ENCODE data around the gene VN1R4.
A peak's percentile ranks its signal among the peaks of the same experiment; 100 is the strongest.
"Not testable (repeated sequence)": the region's sequence is repeated elsewhere in the genome, so short reads cannot be mapped to it uniquely, and the experiment has no call there.

The VN1R4 gene, protein sequence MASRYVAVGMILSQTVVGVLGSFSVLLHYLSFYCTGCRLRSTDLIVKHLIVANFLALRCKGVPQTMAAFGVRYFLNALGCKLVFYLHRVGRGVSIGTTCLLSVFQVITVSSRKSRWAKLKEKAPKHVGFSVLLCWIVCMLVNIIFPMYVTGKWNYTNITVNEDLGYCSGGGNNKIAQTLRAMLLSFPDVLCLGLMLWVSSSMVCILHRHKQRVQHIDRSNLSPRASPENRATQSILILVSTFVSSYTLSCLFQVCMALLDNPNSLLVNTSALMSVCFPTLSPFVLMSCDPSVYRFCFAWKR

DNA sequence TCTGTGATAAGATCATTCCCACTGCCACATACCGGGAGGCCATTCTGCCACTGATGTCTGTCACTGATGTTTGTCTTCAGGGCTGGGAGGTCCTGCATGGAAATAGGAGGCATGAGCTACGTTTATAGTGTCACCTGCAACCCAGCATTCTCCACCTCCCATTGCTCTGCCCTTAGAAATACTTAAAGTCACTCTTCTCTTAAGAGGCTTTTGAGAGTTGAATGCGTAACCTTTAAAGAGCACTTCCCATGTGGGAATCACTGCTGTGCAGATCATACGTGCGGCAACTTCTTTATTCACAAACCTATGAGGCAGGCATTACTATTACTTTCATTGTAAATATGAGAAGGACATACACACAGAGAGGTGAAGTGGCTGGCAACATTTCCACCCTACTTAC is at the start of gene VN1R4:
TSS of gene VN1R4 (minus strand) at position 101 of the 400 bp plus-strand sequence. CDS start at position 43, 58 bp downstream.
- not testable (repeated sequence) for H3K4me3 Mint-ChIP-seq, H3K27me3 Mint-ChIP-seq, H3K4me1 Mint-ChIP-seq, H3K27ac Mint-ChIP-seq
- peaks cover 23% of the 10 kb centered on the region for H3K9me3 Mint-ChIP-seq
- H3K36me3 Mint-ChIP-seq, result peaks cover 13% of the 10 kb centered on the region

DNA sequence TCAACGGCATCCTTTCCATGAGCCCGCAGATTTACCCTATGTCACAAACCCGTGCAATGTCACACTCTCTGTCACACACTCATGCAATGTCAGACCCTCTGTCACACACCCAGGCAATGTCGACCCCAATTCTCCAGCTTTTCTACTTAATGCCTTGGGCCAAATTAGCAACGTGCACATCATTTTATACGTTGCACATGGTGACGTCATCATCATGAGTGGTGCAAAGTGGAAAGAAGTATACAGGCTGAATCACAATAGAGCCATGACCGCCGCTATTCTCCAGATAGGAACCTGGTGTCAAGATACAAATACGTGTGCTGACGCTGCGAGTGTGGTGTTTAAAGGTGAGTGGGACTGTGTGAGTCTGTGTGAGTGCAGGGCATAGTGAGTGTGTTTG is 44.4 kb upstream of the VN1R4 start:
- no peak overlapping the region for H3K4me3 Mint-ChIP-seq
- H3K27ac Mint-ChIP-seq, result no peak overlapping the region
- H3K9me3 Mint-ChIP-seq, result peaks cover 35% of the 10 kb centered on the region
- peaks cover 19% of the 10 kb centered on the region for H3K27me3 Mint-ChIP-seq
- H3K4me1 Mint-ChIP-seq, result no peaks in the 10 kb centered on the region
- peaks cover 7% of the 10 kb centered on the region for H3K36me3 Mint-ChIP-seq

DNA sequence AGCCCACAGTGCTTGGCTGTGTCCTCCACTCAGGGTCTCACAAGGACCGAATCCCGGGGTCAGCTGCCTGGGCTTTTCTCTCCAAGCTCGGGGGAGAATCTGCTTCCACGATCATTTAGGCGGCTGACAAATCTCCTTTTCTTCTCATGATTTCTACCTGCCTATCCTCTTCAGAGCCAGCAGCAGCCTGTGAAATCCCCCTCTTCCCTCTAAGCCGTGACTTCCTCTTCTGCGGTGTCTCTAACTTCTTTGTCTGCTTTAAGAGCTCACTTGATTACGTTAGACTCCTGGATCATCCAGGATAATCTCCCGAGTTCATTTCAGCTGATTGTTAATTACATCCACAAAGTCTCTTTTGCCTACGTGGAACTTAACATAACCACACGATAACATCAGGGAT is 43.5 kb upstream of the VN1R4 start:
- H3K4me3 Mint-ChIP-seq, result no peak overlapping the region
- H3K36me3 Mint-ChIP-seq, result peaks cover 14% of the 10 kb centered on the region
- H3K27me3 Mint-ChIP-seq, result peaks cover 22% of the 10 kb centered on the region
- H3K9me3 Mint-ChIP-seq, result peaks cover 35% of the 10 kb centered on the region
- no peak overlapping the region for H3K27ac Mint-ChIP-seq
- H3K4me1 Mint-ChIP-seq, result no peaks in the 10 kb centered on the region

DNA sequence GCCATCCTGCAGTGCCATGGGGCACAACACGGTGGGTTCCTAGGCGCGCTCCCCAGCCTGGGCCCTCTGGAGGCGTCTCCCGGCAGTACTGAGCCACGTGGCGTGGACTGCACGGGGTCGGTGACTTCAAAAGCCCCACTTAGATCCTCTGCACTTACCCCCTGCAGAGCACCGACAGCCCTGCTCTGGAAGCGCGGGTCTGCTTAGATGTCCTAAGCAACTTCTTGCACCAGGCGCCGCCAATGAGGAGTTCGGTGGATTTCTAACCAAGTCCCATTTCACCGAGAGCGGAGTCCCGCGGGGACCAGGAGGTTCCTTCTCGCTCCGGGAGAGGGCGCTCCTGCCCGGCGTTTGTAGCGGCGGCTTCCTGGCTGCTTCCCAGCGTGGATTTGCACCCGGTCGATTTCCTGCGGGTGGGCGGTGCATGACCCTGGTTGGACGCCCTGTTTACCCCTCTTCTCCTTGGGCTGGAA is 40.9 kb upstream of the VN1R4 start:
- Mint-ChIP-seq H3K27me3 (peaks cover 24% of the 10 kb centered on the region), H3K27ac (no peak overlapping the region), H3K36me3 (peaks cover 18% of the 10 kb centered on the region), H3K4me1 (no peaks in the 10 kb centered on the region), H3K4me3 (no peak overlapping the region), H3K9me3 (peaks cover 39% of the 10 kb centered on the region)

DNA sequence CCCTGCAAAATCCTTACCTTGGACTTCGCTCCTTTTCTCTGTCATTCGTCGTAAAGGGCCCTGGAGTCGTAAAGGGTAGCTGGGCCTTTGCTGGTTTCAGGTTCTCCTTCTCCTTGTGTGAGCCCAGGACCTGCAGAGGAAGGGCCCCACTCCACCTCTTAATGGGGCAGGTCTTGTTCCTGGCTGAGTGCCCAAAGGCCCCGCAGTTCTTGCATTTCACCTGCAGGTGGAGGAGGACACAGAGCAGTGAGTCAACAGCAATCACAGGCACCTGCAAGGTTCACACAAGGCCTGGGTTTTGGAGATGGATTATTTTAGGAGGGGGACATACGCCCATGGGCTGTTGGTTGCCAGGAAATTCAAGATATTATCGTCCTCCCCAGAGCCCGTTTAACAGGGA is 33.8 kb upstream of the VN1R4 start:
- H3K9me3 Mint-ChIP-seq, result peaks cover 21% of the 10 kb centered on the region
- H3K4me3 Mint-ChIP-seq, H3K4me1 Mint-ChIP-seq, H3K27ac Mint-ChIP-seq, H3K27me3 Mint-ChIP-seq, H3K36me3 Mint-ChIP-seq: not testable (repeated sequence)

DNA sequence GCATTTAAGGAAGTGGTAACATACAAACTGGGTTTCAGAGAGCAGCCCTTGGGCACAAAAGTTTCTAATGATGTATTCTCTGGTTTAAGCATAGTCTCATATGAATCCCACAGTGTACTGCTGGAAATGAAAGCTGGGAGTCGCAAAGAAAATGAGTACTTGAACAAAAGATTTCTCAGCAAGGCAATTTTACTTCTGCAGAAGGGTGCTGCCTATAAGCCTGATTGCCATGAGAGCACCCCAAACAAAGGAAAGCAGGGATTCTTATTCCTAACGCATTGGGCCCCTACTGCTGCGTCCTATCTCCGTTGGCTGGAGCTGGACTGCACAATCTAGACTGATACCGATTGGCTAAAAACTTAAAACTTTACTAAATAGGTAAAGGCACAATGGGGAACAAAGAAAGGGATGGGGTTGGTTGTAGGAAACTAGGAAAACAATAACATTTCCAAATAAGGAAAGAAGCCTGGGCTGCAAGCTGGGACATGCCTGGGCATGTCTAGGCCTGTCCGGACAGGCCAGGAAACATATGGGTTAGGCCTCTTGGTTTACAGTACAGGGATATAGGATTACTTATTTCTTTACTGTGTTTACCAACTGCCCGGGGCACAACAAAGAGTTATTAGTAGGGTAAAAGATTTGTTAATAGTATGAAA is 27.4 kb upstream of the VN1R4 start:
- no peaks in the 10 kb centered on the region for H3K4me1 Mint-ChIP-seq

DNA sequence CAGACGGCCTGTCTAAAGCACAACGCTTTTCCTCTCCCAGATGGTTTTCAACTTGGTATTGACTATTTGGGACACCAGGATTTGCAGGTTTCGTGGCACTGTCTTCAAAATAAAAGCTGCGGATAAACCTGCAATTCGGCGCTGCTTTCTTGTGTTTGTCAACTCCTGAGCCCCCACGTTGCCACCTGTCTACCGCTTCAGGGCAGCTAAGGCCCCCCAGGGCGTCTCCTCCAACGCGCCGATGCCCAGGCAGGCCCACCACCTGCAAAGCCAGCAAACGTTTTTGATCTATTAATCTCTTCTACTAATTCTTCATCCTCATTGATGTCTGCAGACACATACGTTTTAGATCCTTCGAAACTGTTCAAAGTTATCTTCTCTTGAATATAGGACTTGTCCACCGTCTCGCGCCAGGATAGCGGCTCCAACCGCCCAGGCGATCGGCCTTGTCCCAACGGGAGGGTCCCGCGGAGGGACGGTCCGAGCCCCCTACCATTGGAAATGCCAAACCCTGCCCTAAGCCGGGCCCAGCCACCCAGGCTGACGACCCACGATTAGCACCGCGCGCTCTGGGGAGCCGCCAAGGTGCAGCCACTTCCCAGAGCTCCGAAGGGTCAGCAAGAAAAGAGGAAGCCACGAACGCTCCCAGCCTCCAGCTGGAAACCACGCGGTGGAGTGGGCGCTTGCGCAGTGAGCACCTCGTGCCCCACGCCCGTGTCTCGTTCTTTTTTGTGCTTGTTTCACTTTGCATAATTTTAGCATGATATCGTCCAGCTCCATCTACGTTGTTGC is 23.4 kb upstream of the VN1R4 start:
- H3K27ac Mint-ChIP-seq, result no peak overlapping the region
- no peaks in the 10 kb centered on the region for H3K27me3 Mint-ChIP-seq
- peaks cover 20% of the 10 kb centered on the region for H3K9me3 Mint-ChIP-seq
- no peaks in the 10 kb centered on the region for H3K4me1 Mint-ChIP-seq
- H3K4me3 Mint-ChIP-seq, result no peak overlapping the region
- peaks cover 5% of the 10 kb centered on the region for H3K36me3 Mint-ChIP-seq

More for the DNA sequence above, 27.4 kb upstream of the VN1R4 start:
- H3K36me3 Mint-ChIP-seq, result peaks cover 2% of the 10 kb centered on the region
- H3K27me3 Mint-ChIP-seq, result no peaks in the 10 kb centered on the region
- no peak overlapping the region for H3K4me3 Mint-ChIP-seq
- H3K27ac Mint-ChIP-seq, result no peak overlapping the region
- peaks cover 21% of the 10 kb centered on the region for H3K9me3 Mint-ChIP-seq

DNA sequence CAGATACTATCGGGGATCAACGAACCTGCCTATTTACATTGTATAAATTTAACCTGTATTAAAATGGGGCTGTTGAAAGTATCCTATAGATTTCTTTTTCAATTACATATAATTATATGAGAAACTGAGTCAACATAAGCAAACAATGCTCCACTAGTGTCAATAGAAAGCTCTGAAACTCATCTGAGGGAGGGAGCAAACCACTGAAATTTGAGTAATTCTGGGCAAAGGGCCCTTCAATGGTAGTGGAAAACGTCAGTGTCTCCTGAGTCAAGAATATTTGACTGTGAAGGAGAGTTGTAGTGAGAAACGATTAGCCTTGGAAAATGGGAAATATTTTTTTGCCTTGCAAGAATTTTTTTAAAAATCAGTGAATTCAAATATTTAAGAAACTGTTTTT is 17.6 kb upstream of the VN1R4 start:
- H3K27ac Mint-ChIP-seq, result no peak overlapping the region
- no peaks in the 10 kb centered on the region for H3K4me1 Mint-ChIP-seq
- H3K4me3 Mint-ChIP-seq, result no peak overlapping the region
- H3K36me3 Mint-ChIP-seq, result peaks cover 5% of the 10 kb centered on the region
- peaks cover 6% of the 10 kb centered on the region for H3K9me3 Mint-ChIP-seq
- peaks cover 3% of the 10 kb centered on the region for H3K27me3 Mint-ChIP-seq

DNA sequence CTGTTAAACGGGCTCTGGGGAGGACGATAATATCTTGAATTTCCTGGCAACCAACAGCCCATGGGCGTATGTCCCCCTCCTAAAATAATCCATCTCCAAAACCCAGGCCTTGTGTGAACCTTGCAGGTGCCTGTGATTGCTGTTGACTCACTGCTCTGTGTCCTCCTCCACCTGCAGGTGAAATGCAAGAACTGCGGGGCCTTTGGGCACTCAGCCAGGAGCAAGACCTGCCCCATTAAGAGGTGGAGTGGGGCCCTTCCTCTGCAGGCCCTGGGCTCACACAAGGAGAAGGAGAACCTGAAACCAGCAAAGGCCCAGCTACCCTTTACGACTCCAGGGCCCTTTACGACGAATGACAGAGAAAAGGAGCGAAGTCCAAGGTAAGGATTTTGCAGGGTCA is 14.4 kb upstream of the VN1R4 start:
- peaks cover 15% of the 10 kb centered on the region for H3K9me3 Mint-ChIP-seq
- not testable (repeated sequence) for H3K4me1 Mint-ChIP-seq, H3K36me3 Mint-ChIP-seq, H3K27ac Mint-ChIP-seq, H3K27me3 Mint-ChIP-seq, H3K4me3 Mint-ChIP-seq

DNA sequence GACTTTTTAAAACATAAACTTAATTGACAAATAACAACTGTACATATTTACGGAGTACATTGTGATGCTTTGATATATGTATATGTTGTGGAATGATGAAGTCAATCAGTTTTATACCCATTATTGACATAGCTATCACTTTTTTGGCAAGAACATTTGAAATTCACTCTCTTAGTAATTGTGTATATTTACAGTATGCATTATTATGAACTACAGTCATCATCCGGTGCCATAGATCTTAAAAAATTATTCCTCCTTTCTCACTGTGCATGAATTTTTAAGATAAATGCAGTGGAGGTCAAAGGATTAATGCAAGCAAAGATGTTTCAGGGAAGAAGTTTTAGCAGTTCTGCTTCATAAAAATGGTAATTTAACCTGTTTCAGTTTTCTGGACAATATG is 8.0 kb upstream of the VN1R4 start:
- H3K36me3 Mint-ChIP-seq, result peaks cover 2% of the 10 kb centered on the region
- H3K4me3 Mint-ChIP-seq, result no peak overlapping the region
- peaks cover 17% of the 10 kb centered on the region for H3K9me3 Mint-ChIP-seq
- no peak overlapping the region for H3K27ac Mint-ChIP-seq
- peaks cover 2% of the 10 kb centered on the region for H3K27me3 Mint-ChIP-seq
- no peaks in the 10 kb centered on the region for H3K4me1 Mint-ChIP-seq

DNA sequence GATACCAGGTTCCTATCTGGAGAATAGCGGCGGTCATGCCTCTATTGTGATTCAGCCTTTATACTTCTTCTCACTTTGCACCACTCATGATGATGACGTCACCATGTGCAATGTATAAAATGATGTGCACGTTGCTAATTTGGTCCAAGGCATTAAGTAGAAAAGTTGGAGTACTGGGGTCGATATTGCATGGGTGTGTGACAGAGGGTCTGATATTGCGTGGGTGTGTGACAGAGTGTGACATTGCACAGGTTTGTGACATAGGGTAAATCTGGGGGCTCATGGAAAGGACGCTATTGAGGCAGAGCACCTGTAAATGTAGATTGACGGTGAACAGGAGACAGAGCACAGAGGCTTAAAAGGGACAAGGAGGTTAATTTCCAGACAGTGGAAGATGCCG is 4.5 kb upstream of the VN1R4 start:
- Mint-ChIP-seq H3K27ac (no peak overlapping the region), H3K36me3 (peaks cover 4% of the 10 kb centered on the region), H3K4me1 (no peaks in the 10 kb centered on the region), H3K4me3 (no peak overlapping the region), H3K27me3 (no peaks in the 10 kb centered on the region), H3K9me3 (peaks cover 9% of the 10 kb centered on the region)

DNA sequence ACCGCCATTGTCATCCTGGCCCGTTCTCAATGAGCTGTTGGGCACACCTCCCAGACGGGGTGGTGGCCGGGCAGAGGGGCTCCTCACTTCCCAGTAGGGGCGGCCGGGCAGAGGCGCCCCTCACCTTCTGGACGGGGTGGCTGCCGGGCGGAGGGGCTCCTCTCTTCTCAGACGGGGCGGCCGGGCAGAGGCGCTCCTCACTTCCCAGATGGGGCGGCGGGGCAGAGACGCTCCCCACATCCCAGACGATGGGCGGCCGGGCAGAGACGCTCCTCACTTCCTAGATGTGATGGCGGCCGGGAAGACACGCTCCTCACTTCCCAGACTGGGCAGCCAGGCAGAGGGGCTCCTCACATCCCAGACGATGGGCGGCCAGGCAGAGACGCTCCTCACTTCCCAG is 2.3 kb upstream of the VN1R4 start:
- H3K36me3 Mint-ChIP-seq, H3K27me3 Mint-ChIP-seq, H3K4me1 Mint-ChIP-seq, H3K27ac Mint-ChIP-seq, H3K4me3 Mint-ChIP-seq: not testable (repeated sequence)
- H3K9me3 Mint-ChIP-seq, result peaks cover 13% of the 10 kb centered on the region

DNA sequence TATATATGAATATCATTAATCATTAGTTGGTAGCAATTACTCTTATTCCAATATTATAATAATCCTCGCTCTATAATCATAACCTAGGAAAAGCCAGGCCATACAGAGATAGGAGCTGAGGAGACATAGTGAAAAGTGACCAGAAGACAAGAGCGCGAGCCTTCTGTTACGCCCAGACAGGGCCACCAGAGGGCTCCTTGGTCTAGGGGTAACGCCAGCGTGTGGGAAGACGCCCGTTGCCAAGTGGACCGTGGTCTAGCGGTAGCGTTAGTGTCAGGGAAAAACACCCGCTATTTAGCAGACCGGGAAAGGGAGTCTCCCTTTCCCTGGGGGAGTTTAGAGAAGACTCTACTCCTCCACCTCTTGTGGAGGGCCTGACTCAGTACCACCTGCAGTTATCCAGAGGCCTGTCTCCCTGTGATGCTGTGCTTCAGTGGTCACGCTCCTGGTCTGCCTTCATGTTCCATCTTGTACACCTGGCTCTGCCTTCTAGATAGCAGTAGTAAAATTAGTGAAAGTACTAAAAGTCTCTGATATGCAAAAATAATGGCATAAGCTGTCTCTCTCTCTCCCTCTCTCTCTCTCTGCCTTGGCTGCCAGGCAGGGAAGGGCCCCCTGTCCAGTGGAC is 9.7 kb downstream of the VN1R4 start, which contains the start of gene VN1R2:
TSS of gene VN1R2 (plus strand) at position 578 of the 628 bp plus-strand sequence. CDS start 84 bp downstream, outside the sequence.
- not testable (repeated sequence) for H3K27ac Mint-ChIP-seq, H3K4me3 Mint-ChIP-seq, H3K27me3 Mint-ChIP-seq
- Mint-ChIP-seq H3K9me3 (peaks cover 11% of the 10 kb centered on the region), H3K4me1 (peaks cover 12% of the 10 kb centered on the region), H3K36me3 (peaks cover 19% of the 10 kb centered on the region)

DNA sequence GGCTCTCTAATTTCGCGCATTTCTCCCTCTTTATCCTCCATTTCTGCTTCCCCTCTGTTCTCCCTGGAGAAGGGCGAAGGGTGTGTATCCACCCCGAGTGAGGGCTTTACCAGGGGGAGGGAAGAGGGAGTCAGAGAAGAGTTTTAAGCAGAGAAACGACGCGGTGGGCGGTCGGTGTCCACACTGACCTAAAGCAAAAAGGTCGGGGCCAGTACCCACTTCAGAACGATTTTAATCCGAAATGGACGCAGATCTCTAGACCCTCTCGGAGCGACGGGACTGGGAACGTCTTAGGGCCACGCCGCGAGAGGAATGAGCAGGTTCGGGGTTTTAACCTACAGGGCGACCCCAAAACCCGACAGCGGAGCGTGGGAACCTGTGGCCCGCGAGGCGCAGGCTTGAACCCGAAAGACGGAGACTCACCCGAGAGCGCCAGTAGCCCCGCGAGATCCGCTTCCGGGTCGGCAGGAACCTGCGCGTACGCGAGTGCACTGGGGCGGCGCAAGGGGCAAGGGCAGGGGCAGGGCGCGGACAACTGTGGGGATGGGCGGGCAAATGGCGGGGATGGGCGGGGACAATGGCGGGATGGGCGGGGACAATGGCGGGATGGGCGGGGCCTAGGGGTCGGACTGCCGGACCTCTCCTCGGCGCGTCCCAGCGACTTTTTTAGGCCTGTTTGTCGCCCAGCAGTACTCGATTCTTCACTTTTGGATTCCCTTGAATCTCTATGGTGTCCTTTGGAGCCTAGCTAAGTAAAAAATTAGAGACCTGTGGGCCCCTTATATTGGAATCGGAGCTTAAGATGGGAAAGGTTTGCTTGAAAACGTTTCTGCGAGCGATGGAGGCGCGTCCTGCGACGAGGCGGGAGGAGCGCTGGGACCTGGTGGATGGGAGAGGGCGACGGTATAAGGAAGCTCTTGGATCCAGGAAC is 12.8 kb downstream of the VN1R4 start, which contains the start of gene ZNF677:
TSS of gene ZNF677 (minus strand) at position 463 of the 931 bp plus-strand sequence. CDS start 3,323 bp downstream, outside the sequence.
- Mint-ChIP-seq H3K36me3 (peaks cover 38% of the 10 kb centered on the region), H3K27me3 (peaks cover 1% of the 10 kb centered on the region), H3K9me3 (peaks cover 21% of the 10 kb centered on the region), H3K4me3 (peak within 1 kb of the TSS; percentile 86), H3K27ac (peak within 1 kb of the TSS; percentile 69), H3K4me1 (peaks cover 12% of the 10 kb centered on the region)
